Loucy (cell line): ENCODE data around the gene TEX52.

Experiments used
- H2AFZ ChIP-seq: fragments of 200-600 bp; sonication (generic); 2 replicates; pipeline ENCODE4 v1.6.0; 2016; ENCODE audit warnings: antibody characterized with exemption, mild to moderate bottlenecking, low read length, moderate library complexity
- H3F3A ChIP-seq: fragments of 200-600 bp; 2 replicates; pipeline ENCODE4 v1.6.0; 2016; ENCODE audit warnings: antibody characterized with exemption, low read depth, mild to moderate bottlenecking
- H3K27me3 ChIP-seq: fragments of 200-600 bp; sonication (generic); 2 replicates; pipeline ENCODE4 v1.6.1; 2014; ENCODE audit warnings: low read length, mild to moderate bottlenecking; ENCODE audit not compliant: insufficient read depth, poor library complexity, severe bottlenecking
- H3K36me3 ChIP-seq: fragments of 200-600 bp; sonication (generic); 2 replicates; pipeline ENCODE4 v1.6.1; 2016; ENCODE audit warnings: low read length; ENCODE audit not compliant: insufficient read depth
- H3K4me1 ChIP-seq: fragments of 200-600 bp; sonication (generic); 2 replicates; pipeline ENCODE4 v1.5.1; 2014; ENCODE audit warnings: low read length, mild to moderate bottlenecking; ENCODE audit not compliant: insufficient read depth, poor library complexity, severe bottlenecking
- H3K4me2 ChIP-seq: fragments of 200-600 bp; sonication (generic); 2 replicates; pipeline ENCODE4 v1.6.0; 2014; ENCODE audit warnings: antibody characterized with exemption, low read length, low read depth, mild to moderate bottlenecking; ENCODE audit not compliant: poor library complexity, severe bottlenecking
- H3K4me3 ChIP-seq: fragments of 200-600 bp; sonication (generic); 2 replicates; pipeline ENCODE4 v1.5.1; 2014; ENCODE audit warnings: low read length, mild to moderate bottlenecking, mixed read lengths; ENCODE audit not compliant: poor library complexity, severe bottlenecking
- H3K79me2 ChIP-seq: fragments of 200-600 bp; sonication (generic); 2 replicates; pipeline ENCODE4 v1.6.1; 2014; ENCODE audit warnings: low read length; ENCODE audit not compliant: insufficient read depth
- H3K9ac ChIP-seq: fragments of 200-600 bp; sonication (generic); 2 replicates; pipeline ENCODE4 v1.6.0; 2014; ENCODE audit warnings: mild to moderate bottlenecking, low read depth, low read length, moderate library complexity; ENCODE audit not compliant: poor library complexity, severe bottlenecking
- H3K9me2 ChIP-seq: fragments of 200-600 bp; sonication (generic); replicated peaks from 2 replicates; pipeline ENCODE4 v1.6.1; 2016; ENCODE audit warnings: low read depth, low read length, mixed read lengths
- H3K9me3 ChIP-seq: fragments of 200-600 bp; sonication (generic); 2 replicates; pipeline ENCODE4 v1.6.1; 2014; ENCODE audit warnings: mild to moderate bottlenecking, antibody characterized with exemption, low read length, low read depth; ENCODE audit not compliant: insufficient read depth
- H4K20me1 ChIP-seq: fragments of 200-600 bp; sonication (generic); 2 replicates; pipeline ENCODE4 v1.6.0; 2014; ENCODE audit warnings: antibody characterized with exemption, low read length, mild to moderate bottlenecking; ENCODE audit not compliant: insufficient read depth, poor library complexity, severe bottlenecking
- CTCF ChIP-seq: fragments of 200-600 bp; sonication (generic); conservative IDR thresholded peaks from 2 replicates; pipeline ENCODE4 v1.5.1; 2014; ENCODE audit warnings: mild to moderate bottlenecking, antibody characterized with exemption, low read length
- EZH2phosphoT487 ChIP-seq: fragments of 200-600 bp; IDR thresholded peaks from 2 replicates; pipeline ENCODE4 v1.6.1; 2018; ENCODE audit warnings: antibody characterized with exemption, mild to moderate bottlenecking, moderate library complexity, borderline replicate concordance

The TEX52 gene

GRCh38 chr12:2829275-2829674 is 27.6 kb downstream of the TEX52 start:
- Histone ChIP-seq H3K4me1 (no peaks in the 10 kb centered on the region), H2AFZ (no peak overlapping the region), H3K9me3 (no peaks in the 10 kb centered on the region), H3K4me3 (no peak overlapping the region), H3K79me2 (no peaks in the 10 kb centered on the region), H3K9me2 (no peaks in the 10 kb centered on the region), H3F3A (no peaks in the 10 kb centered on the region), H3K4me2 (no peak overlapping the region), H4K20me1 (no peaks in the 10 kb centered on the region), H3K36me3 (peaks cover under 1% of the 10 kb centered on the region; the same call in 1 of the 2 replicates), H3K27me3 (no peaks in the 10 kb centered on the region), H3K9ac (no peak overlapping the region)
- TF ChIP-seq CTCF (no peak), EZH2phosphoT487 (no peak)

GRCh38 chr12:2826721-2827515 is 29.9 kb downstream of the TEX52 start:
- Histone ChIP-seq H3K79me2 (no peaks in the 10 kb centered on the region), H3K4me2 (no peak overlapping the region), H3F3A (no peaks in the 10 kb centered on the region), H3K9ac (no peak overlapping the region), H2AFZ (no peak overlapping the region), H3K4me3 (no peak overlapping the region), H4K20me1 (no peaks in the 10 kb centered on the region), H3K9me3 (no peaks in the 10 kb centered on the region), H3K4me1 (no peaks in the 10 kb centered on the region), H3K36me3 (peaks cover 9% of the 10 kb centered on the region; the same call in 1 of the 2 replicates), H3K9me2 (no peaks in the 10 kb centered on the region), H3K27me3 (no peaks in the 10 kb centered on the region)
- TF ChIP-seq EZH2phosphoT487 = no peak
- no peak for TF ChIP-seq CTCF

GRCh38 chr12:2826036-2826435 is 30.8 kb downstream of the TEX52 start:
- H3K27me3 ChIP-seq = no peaks in the 10 kb centered on the region
- no peaks in the 10 kb centered on the region for H4K20me1 ChIP-seq
- H3K9me3 ChIP-seq = no peaks in the 10 kb centered on the region
- no peak overlapping the region for H3K4me3 ChIP-seq
- H3K4me2 ChIP-seq = no peak overlapping the region
- TF ChIP-seq CTCF (no peak), EZH2phosphoT487 (no peak)
- no peaks in the 10 kb centered on the region for H3F3A ChIP-seq
- no peaks in the 10 kb centered on the region for H3K4me1 ChIP-seq
- peaks cover 9% of the 10 kb centered on the region; the same call in 1 of the 2 replicates for H3K36me3 ChIP-seq
- no peaks in the 10 kb centered on the region for H3K9me2 ChIP-seq
- no peaks in the 10 kb centered on the region for H3K79me2 ChIP-seq
- no peak overlapping the region for H2AFZ ChIP-seq
- no peak overlapping the region for H3K9ac ChIP-seq
